ENCODE results near the gene HAUS5.

The HAUS5 gene

DNA sequence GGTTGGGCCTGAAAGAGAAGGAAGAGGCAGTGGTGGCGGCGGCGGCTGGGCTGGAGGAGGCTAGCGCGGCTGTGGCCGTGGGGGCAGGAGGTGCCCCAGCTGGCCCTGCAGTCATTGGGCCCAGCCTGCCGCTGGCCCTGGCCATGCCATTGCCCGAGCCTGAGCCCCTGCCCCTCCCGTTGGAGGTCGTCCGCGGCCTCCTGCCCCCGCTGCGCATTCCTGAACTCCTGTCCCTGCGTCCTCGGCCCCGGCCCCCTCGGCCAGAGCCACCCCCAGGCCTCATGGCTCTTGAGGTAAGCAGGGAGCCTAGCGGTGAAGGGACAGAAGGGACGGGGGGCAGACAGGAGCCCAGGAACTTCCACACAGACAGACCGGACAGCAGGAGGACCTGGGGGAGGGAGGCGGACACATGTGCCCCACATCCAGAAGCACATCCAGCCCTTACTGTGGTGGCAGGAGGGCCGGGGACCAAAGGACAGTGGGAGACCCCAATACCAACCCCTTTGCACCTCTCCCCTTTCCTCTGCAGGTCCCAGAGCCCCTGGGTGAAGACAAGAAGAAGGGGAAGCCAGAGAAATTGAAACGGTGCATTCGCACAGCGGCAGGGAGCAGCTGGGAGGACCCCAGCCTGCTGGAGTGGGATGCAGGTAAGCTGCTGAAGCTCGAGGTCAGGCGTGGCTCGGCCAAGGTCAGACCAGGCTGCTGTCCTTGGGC lies 21.3 kb downstream of the HAUS5 start:
- H3K36me3 ChIP-seq (ENCODE audit: low read depth), result peaks cover 80% of the 10 kb centered on the region
- no peaks in the 10 kb centered on the region for H3K27me3 ChIP-seq (ENCODE audit: insufficient read depth, poor library complexity, severe bottlenecking)
- no peak for ATAC-seq (ENCODE audit: low read depth)
- no peaks in the 10 kb centered on the region for H3K9me3 ChIP-seq (ENCODE audit: severe bottlenecking)
- H3K4me1 ChIP-seq (ENCODE audit: insufficient read depth, poor library complexity, severe bottlenecking), result peaks cover 2% of the 10 kb centered on the region
- no peak overlapping the region for H3K27ac ChIP-seq (ENCODE audit: poor library complexity, severe bottlenecking)
- TF ChIP-seq, protein P1, sequence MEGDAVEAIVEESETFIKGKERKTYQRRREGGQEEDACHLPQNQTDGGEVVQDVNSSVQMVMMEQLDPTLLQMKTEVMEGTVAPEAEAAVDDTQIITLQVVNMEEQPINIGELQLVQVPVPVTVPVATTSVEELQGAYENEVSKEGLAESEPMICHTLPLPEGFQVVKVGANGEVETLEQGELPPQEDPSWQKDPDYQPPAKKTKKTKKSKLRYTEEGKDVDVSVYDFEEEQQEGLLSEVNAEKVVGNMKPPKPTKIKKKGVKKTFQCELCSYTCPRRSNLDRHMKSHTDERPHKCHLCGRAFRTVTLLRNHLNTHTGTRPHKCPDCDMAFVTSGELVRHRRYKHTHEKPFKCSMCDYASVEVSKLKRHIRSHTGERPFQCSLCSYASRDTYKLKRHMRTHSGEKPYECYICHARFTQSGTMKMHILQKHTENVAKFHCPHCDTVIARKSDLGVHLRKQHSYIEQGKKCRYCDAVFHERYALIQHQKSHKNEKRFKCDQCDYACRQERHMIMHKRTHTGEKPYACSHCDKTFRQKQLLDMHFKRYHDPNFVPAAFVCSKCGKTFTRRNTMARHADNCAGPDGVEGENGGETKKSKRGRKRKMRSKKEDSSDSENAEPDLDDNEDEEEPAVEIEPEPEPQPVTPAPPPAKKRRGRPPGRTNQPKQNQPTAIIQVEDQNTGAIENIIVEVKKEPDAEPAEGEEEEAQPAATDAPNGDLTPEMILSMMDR (IDR thresholded peaks at IDR 0.05; ENCODE audit: poor library complexity, severe bottlenecking), result no peak
- no peak for DNase-seq (ENCODE audit: low spot score)
- no peak overlapping the region for H3K4me3 ChIP-seq (ENCODE audit: severe bottlenecking)

DNA sequence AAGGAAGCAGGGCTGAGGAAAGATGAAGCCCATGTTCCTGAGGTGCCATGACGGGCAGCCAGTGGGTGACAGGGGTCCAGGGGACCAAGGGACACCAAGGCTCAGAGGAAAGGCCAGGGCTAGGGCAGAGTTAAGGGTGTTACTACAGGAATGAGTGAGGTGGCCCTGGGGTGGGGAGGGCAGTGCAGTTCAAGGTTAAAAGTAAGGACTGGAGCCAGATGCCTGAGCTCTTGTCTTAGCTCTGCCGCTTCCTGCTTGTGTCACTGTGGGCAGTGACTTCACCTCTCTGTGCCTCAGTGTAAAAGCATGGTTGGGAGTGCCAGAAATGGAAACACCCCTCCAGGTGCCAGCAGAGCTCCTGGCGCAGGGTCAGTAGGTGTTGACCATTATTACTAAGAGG lies 24.1 kb downstream of the HAUS5 start:
- ATAC-seq (ENCODE audit: low read depth) (no peak), DNase-seq (ENCODE audit: low spot score) (no peak)
- H3K9me3 ChIP-seq (ENCODE audit: severe bottlenecking), result no peaks in the 10 kb centered on the region
- H3K4me3 ChIP-seq (ENCODE audit: severe bottlenecking), result no peak overlapping the region
- H3K36me3 ChIP-seq (ENCODE audit: low read depth), result peaks cover 58% of the 10 kb centered on the region
- H3K27me3 ChIP-seq (ENCODE audit: insufficient read depth, poor library complexity, severe bottlenecking), result no peaks in the 10 kb centered on the region
- TF ChIP-seq, protein P1 (IDR thresholded peaks at IDR 0.05; ENCODE audit: poor library complexity, severe bottlenecking), result no peak
- H3K27ac ChIP-seq (ENCODE audit: poor library complexity, severe bottlenecking), result no peak overlapping the region
- H3K4me1 ChIP-seq (ENCODE audit: insufficient read depth, poor library complexity, severe bottlenecking), result no peaks in the 10 kb centered on the region

DNA sequence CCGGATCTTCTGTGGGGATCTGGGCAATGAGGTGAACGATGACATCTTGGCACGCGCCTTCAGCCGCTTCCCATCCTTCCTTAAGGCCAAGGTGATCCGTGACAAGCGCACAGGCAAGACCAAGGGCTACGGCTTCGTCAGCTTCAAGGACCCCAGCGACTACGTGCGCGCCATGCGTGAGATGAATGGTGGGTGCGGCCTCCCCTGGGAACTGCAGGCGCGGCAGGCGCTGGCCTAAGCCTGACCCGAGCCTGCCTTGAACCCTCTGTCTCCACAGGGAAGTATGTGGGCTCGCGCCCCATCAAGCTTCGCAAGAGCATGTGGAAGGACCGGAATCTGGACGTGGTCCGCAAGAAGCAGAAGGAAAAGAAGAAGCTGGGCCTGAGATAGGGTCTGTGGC lies 24.6 kb downstream of the HAUS5 start:
- no peak overlapping the region for H3K4me3 ChIP-seq (ENCODE audit: severe bottlenecking)
- TF ChIP-seq, protein P1 (IDR thresholded peaks at IDR 0.05; ENCODE audit: poor library complexity, severe bottlenecking), result no peak
- no peaks in the 10 kb centered on the region for H3K9me3 ChIP-seq (ENCODE audit: severe bottlenecking)
- DNase-seq (ENCODE audit: low spot score) (no peak), ATAC-seq (ENCODE audit: low read depth) (no peak)
- H3K27me3 ChIP-seq (ENCODE audit: insufficient read depth, poor library complexity, severe bottlenecking), result no peaks in the 10 kb centered on the region
- no peaks in the 10 kb centered on the region for H3K4me1 ChIP-seq (ENCODE audit: insufficient read depth, poor library complexity, severe bottlenecking)
- H3K27ac ChIP-seq (ENCODE audit: poor library complexity, severe bottlenecking), result no peak overlapping the region
- peaks cover 53% of the 10 kb centered on the region for H3K36me3 ChIP-seq (ENCODE audit: low read depth)

DNA sequence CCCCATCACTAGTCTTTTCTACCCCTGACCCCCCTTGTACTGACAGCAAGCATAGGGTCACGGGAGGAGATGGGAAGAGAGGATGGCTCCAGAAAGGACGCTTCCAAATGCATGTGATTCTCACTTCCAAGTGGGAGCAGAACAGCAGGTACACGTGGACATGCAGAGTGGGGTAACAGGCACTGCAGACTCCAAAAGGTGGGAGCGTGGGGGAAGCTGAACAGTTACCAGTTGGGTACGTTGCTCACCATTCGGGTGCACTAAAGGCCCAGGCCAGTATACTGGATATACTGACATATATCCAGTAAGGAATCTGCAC lies 26.7 kb downstream of the HAUS5 start:
- H3K4me3 ChIP-seq (ENCODE audit: severe bottlenecking), result no peak overlapping the region
- TF ChIP-seq, protein P1 (IDR thresholded peaks at IDR 0.05; ENCODE audit: poor library complexity, severe bottlenecking), result no peak
- no peaks in the 10 kb centered on the region for H3K4me1 ChIP-seq (ENCODE audit: insufficient read depth, poor library complexity, severe bottlenecking)
- no peak for ATAC-seq (ENCODE audit: low read depth)
- peaks cover 34% of the 10 kb centered on the region for H3K36me3 ChIP-seq (ENCODE audit: low read depth)
- no peak overlapping the region for H3K27ac ChIP-seq (ENCODE audit: poor library complexity, severe bottlenecking)
- DNase-seq (ENCODE audit: low spot score), result no peak
- H3K9me3 ChIP-seq (ENCODE audit: severe bottlenecking), result no peaks in the 10 kb centered on the region
- no peaks in the 10 kb centered on the region for H3K27me3 ChIP-seq (ENCODE audit: insufficient read depth, poor library complexity, severe bottlenecking)

DNA sequence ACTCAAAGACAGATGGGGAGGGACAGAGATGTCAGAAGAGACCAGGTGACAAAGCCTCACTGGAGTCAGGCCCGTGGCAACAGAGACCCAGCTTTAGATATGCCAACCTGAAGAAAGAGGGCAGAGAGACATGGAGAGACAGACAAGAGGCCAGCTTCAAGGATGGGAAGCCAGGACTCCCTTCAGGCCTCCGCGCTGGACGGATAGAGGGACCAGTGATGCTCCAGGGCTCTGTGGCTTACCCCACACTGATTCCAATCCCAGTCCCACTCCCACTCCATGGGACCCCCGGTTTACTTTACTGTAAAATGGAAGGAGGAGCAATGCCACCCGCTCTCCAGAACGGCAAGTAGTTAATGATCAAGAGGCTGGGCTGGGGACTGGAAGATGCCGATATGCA lies 27.3 kb downstream of the HAUS5 start:
- TF ChIP-seq, protein P1 (IDR thresholded peaks at IDR 0.05; ENCODE audit: poor library complexity, severe bottlenecking), result no peak
- no peak overlapping the region for H3K27ac ChIP-seq (ENCODE audit: poor library complexity, severe bottlenecking)
- no peaks in the 10 kb centered on the region for H3K4me1 ChIP-seq (ENCODE audit: insufficient read depth, poor library complexity, severe bottlenecking)
- no peaks in the 10 kb centered on the region for H3K9me3 ChIP-seq (ENCODE audit: severe bottlenecking)
- no peak for ATAC-seq (ENCODE audit: low read depth)
- no peak for DNase-seq (ENCODE audit: low spot score)
- no peak overlapping the region for H3K4me3 ChIP-seq (ENCODE audit: severe bottlenecking)
- no peaks in the 10 kb centered on the region for H3K27me3 ChIP-seq (ENCODE audit: insufficient read depth, poor library complexity, severe bottlenecking)
- peaks cover 28% of the 10 kb centered on the region for H3K36me3 ChIP-seq (ENCODE audit: low read depth)
